ENCODE data around the gene IER3.

Gene IER3, protein sequence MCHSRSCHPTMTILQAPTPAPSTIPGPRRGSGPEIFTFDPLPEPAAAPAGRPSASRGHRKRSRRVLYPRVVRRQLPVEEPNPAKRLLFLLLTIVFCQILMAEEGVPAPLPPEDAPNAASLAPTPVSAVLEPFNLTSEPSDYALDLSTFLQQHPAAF

DNA sequence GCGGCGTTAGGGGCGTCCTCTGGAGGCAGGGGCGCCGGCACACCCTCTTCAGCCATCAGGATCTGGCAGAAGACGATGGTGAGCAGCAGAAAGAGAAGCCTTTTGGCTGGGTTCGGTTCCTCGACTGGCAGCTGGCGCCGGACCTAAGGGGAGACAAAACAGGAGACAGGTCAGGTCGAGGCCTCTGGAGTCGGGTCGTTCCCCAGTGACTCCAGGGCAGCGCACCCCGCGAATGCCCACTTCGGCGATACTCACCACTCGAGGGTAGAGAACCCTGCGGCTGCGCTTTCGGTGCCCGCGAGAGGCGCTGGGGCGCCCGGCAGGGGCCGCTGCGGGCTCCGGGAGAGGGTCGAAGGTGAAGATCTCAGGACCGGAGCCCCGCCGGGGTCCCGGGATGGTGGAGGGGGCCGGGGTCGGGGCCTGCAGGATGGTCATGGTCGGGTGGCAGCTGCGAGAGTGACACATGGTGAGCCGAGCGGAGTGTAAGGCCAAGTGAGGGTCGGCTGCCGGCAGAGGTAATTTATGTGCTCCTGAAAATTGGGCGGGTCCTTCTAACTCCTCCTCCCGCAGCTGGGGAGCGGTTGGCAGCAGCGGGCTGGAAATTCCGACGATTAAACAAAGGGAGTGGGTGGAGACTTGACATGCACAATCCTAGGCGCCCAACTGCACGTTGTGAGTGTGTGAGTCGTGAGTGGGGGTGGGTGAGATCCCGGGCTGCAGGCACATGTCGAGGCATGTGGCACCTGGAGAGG lies at the start of gene IER3:
TSS of gene IER3 (minus strand) at position 494 of the 752 bp plus-strand sequence. CDS start at position 465, 29 bp downstream.
- DNase-seq, result no peak

DNA sequence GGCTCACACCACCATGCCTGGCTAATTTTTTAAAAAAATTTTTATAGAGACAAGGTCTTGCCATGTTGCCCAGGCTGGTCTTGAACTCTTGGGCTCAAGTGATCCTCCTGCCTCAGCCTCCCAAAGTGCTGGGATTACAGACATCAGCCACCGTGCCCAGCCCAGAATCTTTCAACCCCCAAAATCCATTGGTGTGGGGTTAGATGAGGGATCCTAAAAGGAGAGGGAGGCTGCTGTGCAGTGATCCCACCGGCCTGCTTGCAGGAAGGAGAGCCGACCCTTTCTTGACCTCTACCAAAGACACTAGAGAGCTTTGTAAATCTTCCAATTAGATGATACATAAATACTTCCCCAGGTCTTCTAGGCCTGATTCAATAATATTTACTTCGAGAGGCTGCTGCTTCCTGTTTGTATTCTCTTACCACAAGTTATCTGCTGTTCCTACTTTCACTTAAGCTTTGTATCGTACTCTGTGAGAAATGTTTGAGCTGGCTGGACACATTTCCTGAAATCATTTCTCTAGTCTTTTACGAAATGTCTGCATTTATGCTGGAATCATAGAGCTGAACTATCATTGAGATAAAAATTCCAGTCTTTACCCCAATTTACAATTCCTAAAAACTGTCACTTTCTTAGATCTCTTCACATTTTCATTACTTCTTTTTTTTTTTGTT lies 49.3 kb upstream of the IER3 start:
- DNase-seq, result no peak

DNA sequence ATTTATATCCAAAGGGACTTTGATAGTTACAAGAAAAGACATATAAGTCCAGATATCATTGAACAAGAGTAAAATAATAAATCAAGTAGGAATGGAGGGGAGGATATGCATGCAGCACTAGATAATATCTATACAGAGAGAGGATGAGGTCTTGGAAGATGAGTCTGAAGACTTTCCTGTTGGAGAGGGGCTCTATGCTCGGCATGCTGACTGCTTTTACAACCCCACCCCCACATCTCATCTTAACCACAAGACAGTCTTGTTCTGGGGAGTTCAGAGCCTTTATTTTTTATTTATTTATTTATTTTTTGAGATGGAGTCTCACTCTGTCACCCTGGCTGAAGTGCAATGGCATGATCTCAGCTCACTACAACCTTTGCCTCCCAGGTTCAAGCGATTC lies 48.4 kb upstream of the IER3 start:
- DNase-seq, result no peak

DNA sequence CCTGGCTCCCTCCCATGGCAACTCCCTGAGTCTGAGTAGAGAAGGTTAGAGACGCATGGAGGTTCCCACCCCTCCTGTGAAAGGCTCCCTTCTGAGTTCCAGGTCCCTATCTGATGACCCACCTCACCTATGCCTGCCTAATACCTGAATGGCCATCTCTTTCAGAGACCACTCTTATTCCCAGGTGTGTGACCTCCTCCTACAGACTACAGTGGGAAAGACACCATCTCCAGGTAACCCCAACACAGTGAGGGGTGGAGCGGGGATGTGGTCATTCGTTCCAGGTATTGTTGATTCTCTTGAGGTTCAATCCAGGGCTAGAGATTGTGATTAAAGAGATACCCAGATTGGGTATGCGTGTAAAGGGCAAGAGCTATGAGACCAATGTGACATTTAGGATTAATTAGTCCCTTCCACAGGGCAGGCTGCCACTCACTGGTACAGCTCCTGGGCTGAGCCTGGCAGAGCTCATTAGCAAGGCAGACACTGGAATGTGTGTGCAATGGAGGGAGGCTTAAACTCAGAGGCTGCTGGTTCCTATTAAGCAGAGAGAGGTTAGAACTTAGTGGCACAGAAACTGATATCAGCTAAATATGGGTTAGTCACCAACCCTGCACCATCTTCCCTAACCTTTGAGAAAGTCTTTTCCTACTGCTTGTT lies 46.5 kb upstream of the IER3 start:
- DNase-seq, result no peak

DNA sequence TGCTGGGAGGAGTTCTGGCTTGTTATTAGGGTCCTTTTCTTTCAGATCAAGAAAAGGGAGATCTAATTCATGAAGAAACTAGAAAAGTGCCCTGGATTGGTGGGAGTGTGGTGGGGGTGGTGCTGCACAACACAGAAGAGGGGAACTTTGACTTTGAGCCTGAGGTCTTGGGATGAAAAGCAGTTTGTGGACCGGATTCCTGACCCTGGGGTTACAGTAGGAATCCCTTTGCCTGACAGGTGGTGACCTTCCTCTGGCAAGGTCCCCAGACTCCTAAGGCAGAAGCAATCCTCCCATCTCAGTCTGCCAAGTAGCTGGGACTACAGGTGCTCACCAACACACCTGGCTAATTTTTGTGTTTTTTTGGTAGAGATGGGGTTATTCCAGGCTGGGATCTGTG lies 45.3 kb upstream of the IER3 start:
- no peak for DNase-seq

DNA sequence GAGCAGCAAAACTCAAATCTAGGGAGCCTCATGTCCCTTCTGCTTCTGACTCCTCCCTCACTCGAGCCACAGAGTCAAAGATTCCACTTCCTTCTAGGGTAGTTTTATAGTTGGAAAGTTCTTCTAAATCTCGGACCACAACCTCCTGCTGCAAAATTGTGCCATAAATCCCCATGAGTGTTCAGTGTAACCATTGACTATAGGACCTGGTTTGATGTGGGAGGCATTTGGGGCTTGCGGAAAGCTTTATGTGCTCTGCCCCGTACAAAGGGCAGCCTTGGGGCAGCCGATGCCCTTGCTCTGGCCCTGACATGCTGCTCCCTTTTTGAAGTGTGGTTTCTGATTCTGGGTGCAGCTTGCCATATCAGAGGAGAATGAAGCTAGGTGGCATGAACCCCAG lies 43.6 kb upstream of the IER3 start:
- no peak for DNase-seq

DNA sequence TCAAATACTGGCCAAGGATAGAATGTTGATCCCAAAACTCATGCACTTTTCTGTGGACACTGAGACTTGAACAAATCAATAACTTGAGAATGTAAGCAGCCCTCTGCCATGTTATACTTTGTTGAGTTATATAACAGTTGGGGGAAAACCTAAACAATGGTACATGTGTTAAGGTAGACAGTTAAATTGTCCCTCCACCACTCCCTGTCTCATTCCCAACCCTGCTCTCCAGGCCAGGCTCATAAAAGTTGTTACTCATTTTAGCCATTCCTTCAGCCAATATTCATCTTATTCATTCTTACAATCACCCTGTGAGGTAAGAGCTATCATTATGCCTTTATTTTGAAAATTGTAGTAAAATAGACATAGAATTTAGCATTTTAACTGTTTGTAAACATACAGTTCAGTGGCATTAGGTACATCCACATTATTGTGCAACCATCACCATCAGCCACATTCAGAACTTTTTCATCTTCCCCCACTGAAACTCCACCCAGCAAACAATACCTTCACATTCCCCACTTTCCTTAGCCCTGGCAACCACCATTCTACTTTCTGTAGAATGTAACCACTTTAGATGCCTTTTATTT lies 38.2 kb upstream of the IER3 start:
- no peak for DNase-seq

DNA sequence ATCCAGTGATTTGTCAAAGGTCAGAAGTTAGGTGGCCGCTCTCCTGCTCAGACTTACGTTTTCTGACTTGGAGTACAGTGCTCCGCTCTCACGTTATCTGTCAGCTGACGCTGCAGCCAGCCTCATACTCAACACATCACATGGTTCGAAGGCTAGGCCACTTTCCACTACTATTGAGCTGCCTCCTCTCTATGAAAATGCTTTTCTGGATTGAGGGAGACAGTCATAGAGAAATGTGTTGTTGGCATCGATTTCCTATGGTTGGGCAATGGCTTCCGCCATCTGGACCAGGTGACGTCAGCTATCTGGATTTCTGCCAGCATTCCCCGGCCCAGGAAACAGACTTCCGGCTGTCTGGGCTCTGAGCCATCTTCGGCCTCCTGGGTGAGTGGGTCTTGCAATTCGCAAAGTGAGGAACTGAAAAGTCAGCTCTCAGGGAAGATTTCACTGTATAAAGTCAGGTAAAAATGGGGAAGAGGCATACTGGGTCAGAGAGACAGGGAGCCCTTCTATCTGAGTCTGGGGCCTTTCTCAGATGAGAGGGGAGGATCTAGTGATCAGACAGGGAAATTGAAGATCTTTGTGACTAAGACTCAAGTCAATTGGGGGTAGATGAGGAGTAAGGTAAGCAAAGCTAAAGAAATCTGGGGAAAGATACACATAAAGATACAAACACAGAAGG lies 37.5 kb upstream of the IER3 start:
- peak; percentile 90 for DNase-seq

DNA sequence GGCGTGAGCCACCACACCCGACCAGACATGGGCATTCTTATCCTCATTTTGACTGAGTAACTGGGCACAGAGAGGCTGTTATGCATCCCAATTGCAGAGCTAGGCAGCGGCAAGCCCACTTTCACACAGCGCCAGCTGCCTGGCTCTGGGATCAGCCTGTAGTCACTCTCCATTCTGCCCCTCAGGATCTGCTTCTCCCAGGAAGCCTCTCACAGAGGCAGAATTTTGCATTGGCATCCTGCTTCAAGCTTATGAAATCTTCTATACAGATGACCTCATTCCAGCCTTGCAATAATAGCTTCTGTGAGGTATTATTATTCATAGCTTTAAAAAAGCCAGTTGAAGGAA lies 37.0 kb upstream of the IER3 start:
- no peak for DNase-seq

DNA sequence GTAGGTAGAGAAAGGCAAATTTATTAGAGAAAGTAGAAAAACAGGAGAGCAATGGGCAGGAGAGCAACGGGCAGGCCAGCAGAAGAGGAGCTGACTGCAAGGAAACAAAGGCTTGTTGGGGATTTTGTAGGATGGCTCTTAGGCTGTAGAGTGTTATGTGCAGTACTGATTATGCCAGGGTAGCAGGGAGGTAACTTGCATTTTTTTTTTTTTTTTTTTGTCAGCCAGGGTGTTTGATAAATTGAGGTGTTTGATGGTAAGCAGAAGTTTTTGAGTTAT lies 36.2 kb upstream of the IER3 start:
- no peak for DNase-seq

DNA sequence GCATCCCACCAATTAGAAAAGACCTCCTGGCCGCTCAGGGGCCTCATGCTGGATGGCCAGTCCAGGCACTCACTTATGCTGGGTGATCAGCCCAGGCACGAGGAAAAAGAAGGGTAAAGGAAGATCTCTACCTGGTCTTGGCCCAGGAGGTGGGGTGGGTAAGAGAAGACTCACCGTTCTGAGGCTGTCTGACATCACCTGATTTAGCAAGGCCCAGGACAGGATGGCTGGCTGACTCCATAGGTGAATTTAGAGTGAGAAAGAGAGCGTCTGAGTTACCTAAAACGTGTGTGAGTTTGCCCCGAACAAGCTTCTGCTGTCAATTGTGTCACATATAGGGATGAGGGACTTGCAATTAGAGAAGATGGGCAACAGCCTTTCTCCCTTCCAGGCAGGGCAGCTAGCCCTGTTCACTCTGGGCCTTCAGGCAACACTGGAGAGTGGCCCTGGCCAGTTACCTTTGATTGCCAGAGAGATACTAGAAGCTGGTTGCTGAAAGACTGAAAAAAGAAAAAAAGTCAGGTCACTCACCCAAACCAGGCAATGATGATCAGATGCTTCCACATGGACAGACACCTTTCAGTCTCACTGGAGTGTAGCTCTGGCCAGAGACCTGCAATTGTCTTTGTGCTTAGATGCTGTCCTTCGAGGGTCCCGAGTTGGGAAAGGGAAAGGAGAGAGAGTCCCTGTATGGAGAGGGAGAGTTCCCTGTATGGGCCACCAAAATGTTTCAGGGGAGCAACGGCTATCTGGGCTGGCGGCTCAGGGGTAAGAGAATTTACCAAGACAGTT lies 35.7 kb upstream of the IER3 start:
- DNase-seq, result no peak

DNA sequence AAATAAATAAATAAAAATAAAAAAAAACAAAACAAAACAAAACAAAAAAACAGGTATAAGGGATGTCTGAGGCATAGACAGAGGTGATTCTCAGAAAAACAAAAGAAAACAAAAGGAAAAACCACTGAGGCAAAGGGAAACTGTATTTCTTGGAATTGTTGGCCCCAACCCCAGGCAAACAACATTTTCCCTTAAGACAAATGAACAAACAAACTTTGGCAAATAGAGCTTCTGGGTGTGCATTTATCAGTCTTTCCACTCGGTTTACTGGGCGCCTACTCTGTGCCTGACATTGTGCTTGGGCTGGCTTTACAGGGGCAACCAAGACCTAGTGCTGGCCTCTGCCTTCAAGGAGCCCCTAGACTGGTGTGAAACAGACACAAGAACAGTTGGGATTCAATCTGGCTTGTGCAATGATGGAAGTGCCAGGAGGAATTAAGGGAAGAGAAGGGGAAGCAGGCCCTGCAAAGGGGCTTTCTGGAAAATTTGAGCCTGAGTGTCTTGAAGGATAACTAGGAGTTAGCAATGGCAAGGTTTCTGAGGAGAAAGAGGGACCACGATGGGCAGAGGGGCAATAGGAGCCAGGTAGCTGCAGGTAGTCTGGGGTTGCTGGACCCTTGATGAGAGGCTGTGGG lies 33.8 kb upstream of the IER3 start:
- DNase-seq, result no peak

DNA sequence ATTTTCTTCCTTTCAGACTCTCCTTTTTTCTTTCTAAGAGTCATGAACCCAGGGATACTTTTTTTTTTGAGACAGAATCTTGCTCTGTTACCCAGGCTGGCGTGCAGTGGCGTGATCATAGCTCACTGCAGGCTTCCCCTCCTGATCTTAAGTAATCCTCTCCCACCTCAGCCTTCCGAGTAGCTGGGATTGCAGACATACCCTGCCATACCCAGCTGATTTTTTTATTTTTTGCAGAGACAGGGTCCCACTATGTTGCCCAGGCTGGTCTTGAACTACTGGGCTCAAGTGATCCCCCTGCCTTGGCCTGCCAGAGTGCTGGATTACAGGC lies 32.8 kb upstream of the IER3 start:
- DNase-seq, result no peak

DNA sequence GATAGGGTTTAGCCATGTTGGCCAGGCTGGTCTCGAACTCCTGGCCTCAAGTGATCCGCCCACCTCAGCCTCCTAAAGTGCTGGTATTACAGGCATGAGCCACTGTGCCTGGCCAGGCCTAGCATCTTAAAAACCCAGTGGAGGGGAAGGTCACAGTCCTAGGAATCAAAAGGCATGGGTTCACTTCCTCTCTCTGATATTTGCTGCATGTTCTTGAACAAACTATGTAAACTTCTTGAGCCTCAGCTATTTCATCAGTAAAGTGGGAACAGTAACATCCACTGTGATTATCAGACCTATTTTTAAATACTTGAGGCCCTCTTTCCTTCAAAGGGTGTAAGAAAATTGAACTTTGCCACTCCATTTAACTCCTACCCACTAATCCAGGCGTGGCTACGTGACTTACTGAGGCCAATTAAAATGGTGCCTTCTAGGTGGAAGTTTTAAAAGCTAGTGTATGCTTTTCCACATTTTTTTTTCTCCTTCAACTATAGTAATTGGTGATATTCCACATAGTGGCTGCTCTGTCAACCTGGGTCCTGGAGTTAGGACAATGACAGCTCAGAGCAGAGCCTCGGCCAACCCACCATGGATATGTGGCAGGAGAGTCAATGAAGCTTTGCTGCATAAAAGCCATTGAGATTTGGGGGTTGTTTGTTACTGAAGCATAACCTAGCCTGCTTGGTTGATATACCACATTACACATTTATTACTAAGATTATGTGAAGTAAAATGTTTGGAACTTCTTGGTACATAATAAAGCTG lies 32.2 kb upstream of the IER3 start:
- DNase-seq, result no peak

DNA sequence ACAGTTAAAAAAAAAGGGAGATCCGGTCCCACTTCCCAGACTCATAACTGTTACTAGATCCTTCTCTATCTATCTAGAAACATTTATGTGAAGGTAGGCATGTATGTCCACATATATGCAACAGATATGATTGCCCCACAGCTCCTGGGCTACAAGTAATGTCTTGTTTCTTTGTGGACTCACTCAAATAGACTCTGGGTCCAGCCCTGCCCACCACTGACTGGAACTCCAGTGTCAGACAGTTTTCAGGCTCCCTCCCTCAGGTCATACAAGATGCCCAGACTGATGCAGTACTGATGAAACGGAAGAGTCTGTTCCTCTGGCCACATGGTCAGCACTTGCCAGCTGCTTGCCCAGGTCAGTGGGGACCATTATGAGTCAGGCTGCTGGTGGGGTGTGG lies 30.8 kb upstream of the IER3 start:
- DNase-seq, result no peak

DNA sequence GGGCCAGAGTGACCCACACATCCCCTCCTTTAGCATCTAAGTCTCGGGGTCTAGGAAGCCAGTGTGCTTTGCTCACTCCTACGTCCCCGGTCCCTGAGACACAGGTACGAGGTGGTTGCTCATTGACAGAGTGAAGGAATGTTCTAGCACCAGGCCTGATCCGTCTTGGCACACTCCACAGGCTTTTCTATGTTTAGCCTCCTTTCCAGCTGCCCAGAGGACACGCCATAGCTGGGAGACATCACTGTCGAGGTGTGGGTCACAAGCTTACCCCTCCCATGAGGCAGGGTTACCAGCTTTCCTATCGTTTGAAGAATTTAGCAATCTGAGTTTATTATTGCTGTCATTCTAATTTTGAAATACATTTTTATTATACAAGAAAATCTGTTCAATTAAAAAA lies 30.4 kb upstream of the IER3 start:
- DNase-seq, result no peak

DNA sequence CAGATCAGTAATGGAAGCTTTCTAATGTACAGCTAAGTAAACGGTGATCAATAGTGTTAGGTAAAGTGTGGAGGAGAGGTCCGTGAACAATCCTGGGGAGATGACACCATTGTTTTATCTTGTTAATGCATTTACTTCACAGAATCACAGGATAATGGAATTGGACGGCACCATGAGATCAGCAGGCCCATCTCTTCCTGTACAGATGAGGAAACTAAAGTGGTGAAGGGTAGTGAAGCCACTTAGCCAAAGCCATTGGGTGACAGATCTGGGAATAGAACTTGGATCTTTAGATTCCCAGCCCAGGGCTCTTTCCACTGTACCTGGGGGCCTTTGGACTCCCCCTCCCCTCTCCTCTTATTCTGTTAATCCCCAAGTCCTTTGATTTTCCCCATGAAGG lies 26.2 kb upstream of the IER3 start:
- DNase-seq, result no peak

DNA sequence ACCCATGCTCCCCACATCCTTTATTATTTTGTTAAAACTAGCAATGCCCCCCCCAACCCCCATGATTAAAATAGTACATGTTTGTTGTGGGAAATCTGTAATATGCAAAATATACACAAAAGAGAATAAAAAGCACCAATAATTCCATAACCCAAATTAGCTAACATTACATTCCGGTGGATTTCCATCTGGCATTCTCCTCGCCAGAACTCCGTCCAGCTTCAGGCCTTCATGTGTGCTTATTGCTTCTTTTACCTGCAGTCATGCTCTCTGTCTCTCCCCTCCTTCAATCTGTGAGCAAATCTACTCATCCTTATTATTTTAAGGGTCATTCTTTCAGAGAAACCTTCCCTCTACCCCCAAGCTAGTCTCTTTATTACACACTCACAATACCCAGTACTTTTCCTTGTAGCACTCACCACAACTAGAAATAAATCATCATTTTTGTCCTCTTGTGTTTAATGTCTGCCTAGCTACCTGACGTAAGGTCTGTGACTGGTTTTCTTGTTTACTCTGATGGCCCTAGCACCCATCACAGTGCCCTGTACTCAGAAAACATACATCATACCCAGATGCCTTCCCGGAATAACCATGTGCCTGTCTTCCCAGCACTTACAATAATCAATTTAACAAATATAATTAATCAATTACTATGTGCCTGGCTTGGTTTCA lies 25.6 kb upstream of the IER3 start:
- no peak for DNase-seq

DNA sequence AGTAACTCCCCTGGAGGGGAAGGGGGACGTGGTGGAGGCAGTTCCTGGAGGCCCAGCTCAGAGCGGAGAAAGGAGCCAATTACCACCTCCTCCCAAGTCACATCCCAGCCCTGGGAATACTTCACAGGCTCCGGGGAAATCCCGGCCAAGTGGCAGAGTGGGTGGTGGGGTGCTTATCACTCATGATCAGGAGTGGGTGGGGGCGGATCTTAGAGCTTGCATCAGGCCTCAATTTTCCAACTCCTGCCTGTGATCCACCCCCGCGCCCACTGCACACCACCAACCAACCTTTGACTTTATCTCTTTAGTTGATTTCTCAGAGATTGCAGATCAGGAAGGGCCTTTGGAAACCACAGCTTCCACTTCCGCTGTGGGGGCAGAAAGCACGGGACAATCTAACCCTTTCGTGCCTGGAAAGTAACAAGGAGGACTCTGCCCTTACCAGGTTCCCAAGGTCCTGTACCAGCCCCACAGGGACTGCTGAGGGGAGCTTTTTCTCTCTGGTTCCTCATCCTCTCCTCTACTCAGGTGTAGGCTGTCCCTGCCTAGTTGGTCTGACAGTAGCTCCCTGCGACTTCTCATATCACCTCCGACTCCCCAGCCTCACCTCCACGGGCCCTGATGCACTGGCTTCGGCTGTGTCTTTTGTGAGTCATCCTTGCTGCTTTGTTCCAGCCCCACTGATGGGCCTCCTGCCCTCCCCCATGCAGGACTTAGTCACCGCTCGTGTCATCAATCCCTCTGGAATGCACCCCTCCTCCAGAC lies 24.9 kb upstream of the IER3 start:
- no peak for DNase-seq

DNA sequence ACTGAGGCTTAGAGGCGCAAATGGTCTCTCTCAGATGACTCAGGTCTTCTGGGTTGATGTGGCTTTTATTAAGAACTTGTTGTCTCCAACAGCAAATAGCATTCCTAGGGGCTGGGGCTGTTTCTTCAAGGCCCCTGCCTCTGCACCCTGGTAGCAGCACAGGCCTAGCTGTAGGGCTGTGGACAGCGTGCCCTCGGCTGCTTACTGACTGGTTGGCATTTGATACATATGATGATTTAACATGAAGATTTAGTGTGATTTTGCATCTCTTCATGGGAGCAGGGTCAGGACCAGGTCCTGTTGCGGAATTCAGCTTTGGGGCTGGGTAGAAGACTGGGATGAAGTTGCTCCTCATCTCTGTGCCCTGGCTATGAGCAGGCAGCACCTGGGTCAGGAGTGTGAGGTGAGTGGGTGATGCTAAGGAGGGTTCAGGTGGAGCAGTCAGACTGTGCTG lies 24.3 kb upstream of the IER3 start:
- DNase-seq, result no peak

All from COR-L47 (cell line).